Measurements from ENCODE around the gene PTGDR.

Gene PTGDR

GRCh38 chr14:52325630-52326029, 58.1 kb downstream of the PTGDR start (continued):
- no peak for TF ChIP-seq BACH2 (CRISPR knock-in tag; IDR thresholded peaks at IDR 0.05; ENCODE audit: borderline replicate concordance)
- TF ChIP-seq ZNF70 (CRISPR knock-in tag; IDR thresholded peaks at IDR 0.05) = no peak
- TF ChIP-seq GLIS3 (CRISPR knock-in tag; IDR thresholded peaks at IDR 0.05) = no peak
